Measurements from ENCODE around the gene VWA3B.
"Not testable (repeated sequence)": the region's sequence is repeated elsewhere in the genome, so short reads cannot be mapped to it uniquely, and the experiment has no call there.

VWA3B gene

GRCh38 chr2:98086491-98087446 is at the start of gene VWA3B:
Gene VWA3B, plus strand, starts transcription at chr2:98087167. Its CDS starts 5,926 bp downstream, at chr2:98093093.
- DNase-seq, result no peak

GRCh38 chr2:98037206-98037605 is 49.8 kb upstream of the VWA3B start:
- DNase-seq, result no peak

GRCh38 chr2:98037666-98038336 is 49.2 kb upstream of the VWA3B start:
- no peak for DNase-seq

GRCh38 chr2:98039085-98039756 is 47.7 kb upstream of the VWA3B start:
- DNase-seq, result peak; percentile 46

- DNase-seq, result no peak
Measured at GRCh38 chr2:98040331-98040939, 46.5 kb upstream of the VWA3B start.

- no peak for DNase-seq
Measured at GRCh38 chr2:98043101-98043500, 43.9 kb upstream of the VWA3B start.

GRCh38 chr2:98044730-98045129 is 42.2 kb upstream of the VWA3B start:
- DNase-seq, result not testable (repeated sequence)

GRCh38 chr2:98050070-98050469 is 36.9 kb upstream of the VWA3B start:
- no peak for DNase-seq

- DNase-seq, result no peak
Measured at GRCh38 chr2:98058191-98058975, 28.6 kb upstream of the VWA3B start.

- no peak for DNase-seq
Measured at GRCh38 chr2:98060277-98060676, 26.7 kb upstream of the VWA3B start.

- no peak for DNase-seq
Measured at GRCh38 chr2:98063291-98063854, 23.6 kb upstream of the VWA3B start.

- no peak for DNase-seq
Measured at GRCh38 chr2:98065808-98066207, 21.2 kb upstream of the VWA3B start.

GRCh38 chr2:98067160-98067559 is 19.8 kb upstream of the VWA3B start:
- no peak for DNase-seq

- DNase-seq, result no peak
Measured at GRCh38 chr2:98070081-98070480, 16.9 kb upstream of the VWA3B start.

GRCh38 chr2:98072442-98072841 is 14.5 kb upstream of the VWA3B start:
- no peak for DNase-seq

- no peak for DNase-seq
Measured at GRCh38 chr2:98078701-98079100, 8.3 kb upstream of the VWA3B start.

GRCh38 chr2:98084151-98084868 is 2.7 kb upstream of the VWA3B start:
- no peak for DNase-seq

- DNase-seq, result no peak
Measured at GRCh38 chr2:98084869-98085238, 2.1 kb upstream of the VWA3B start.

- no peak for DNase-seq
Measured at GRCh38 chr2:98085649-98086048, 1.3 kb upstream of the VWA3B start.

- no peak for DNase-seq
Measured at GRCh38 chr2:98087447-98088020, 567 bp downstream of the VWA3B start.

GRCh38 chr2:98088261-98088660 is 1.3 kb downstream of the VWA3B start:
- peak; percentile 85 for DNase-seq

Data from SIG-M5 (cell line).